DND-41 (cell line): ENCODE results near the gene TNIP2.
"Not testable (repeated sequence)": the region's sequence is repeated elsewhere in the genome, so short reads cannot be mapped to it uniquely, and the experiment has no call there.

Experiments
- ATAC-seq: fragments of 200-7000 bp; cut with Tn5 transposase; 3 replicates; pipeline ENCODE4 v1.9.1; 2021; ENCODE audit warnings: low read depth; ENCODE audit not compliant: insufficient read depth
- DNase-seq: peaks from one replicate; pipeline ENCODE4 v3.0.0-alpha.2; 2020
- H2AFZ ChIP-seq: 2 replicates; pipeline ENCODE4 v1.6.0; 2012; ENCODE audit warnings: low read depth, low read length
- H3K27ac ChIP-seq: 2 replicates; pipeline ENCODE4 v1.5.1; 2012; ENCODE audit warnings: low read length, inconsistent platforms
- H3K27me3 ChIP-seq: fragments of 200-600 bp; sonication (generic); 2 replicates; pipeline ENCODE4 v1.6.0; 2012; ENCODE audit warnings: low read length, mild to moderate bottlenecking, inconsistent platforms; ENCODE audit not compliant: insufficient read depth, poor library complexity
- H3K36me3 ChIP-seq: 2 replicates; pipeline ENCODE4 v1.5.1; 2012; ENCODE audit warnings: low read length, inconsistent platforms; ENCODE audit not compliant: insufficient read depth
- H3K4me1 ChIP-seq: 2 replicates; pipeline ENCODE4 v1.5.1; 2012; ENCODE audit warnings: mild to moderate bottlenecking, low read length; ENCODE audit not compliant: insufficient read depth
- H3K4me2 ChIP-seq: 2 replicates; pipeline ENCODE4 v1.6.0; 2012; ENCODE audit warnings: mild to moderate bottlenecking, moderate library complexity, low read length, inconsistent platforms; ENCODE audit not compliant: insufficient read depth
- H3K4me3 ChIP-seq, 2 experiments: fragments of 200-600 bp in 1 of 2; shearing (Covaris generic) in 1 of 2; 2 replicates each; pipeline ENCODE4 v1.5.1; 2012 to 2016; ENCODE audit warnings: inconsistent platforms in 2 of 2, low read length in 2 of 2, mild to moderate bottlenecking in 2 of 2, low read depth in 1 of 2, moderate library complexity in 1 of 2
- H3K79me2 ChIP-seq: 2 replicates; pipeline ENCODE4 v1.6.0; 2012; ENCODE audit warnings: low read length, inconsistent platforms; ENCODE audit not compliant: insufficient read depth
- H3K9ac ChIP-seq: 2 replicates; pipeline ENCODE4 v1.6.0; 2012; ENCODE audit warnings: low read depth, mild to moderate bottlenecking, inconsistent platforms, low read length, moderate library complexity
- H3K9me3 ChIP-seq: 2 replicates; pipeline ENCODE4 v1.5.1; 2012; ENCODE audit warnings: low read length, moderate library complexity, mild to moderate bottlenecking, inconsistent platforms; ENCODE audit not compliant: insufficient read depth, severe bottlenecking
- H4K20me1 ChIP-seq: 2 replicates; pipeline ENCODE4 v1.6.0; 2012; ENCODE audit warnings: low read length; ENCODE audit not compliant: insufficient read depth
- CTCF ChIP-seq: IDR thresholded peaks from 2 replicates; pipeline ENCODE4 v1.5.1; 2012; ENCODE audit warnings: borderline replicate concordance, low read length, moderate library complexity, mild to moderate bottlenecking; ENCODE audit not compliant: poor library complexity, severe bottlenecking; ENCODE audit errors: extremely low read depth
- EZH2 ChIP-seq: IDR thresholded peaks from 3 replicates; pipeline ENCODE4 v1.6.1; 2012; ENCODE audit warnings: borderline replicate concordance, low read depth, mild to moderate bottlenecking, moderate library complexity, low read length, inconsistent platforms; ENCODE audit not compliant: severe bottlenecking

Gene TNIP2

GRCh38 chr4:2765832-2766526 is 9.8 kb upstream of the TNIP2 start:
- ATAC-seq (no peak), DNase-seq (no peak)
- H3K9ac ChIP-seq, result no peak overlapping the region
- no peak overlapping the region for H3K4me2 ChIP-seq
- H3K27ac ChIP-seq, result no peak overlapping the region
- H3K27me3 ChIP-seq, result no peaks in the 10 kb centered on the region
- H2AFZ ChIP-seq, result no peak overlapping the region
- H3K4me3 ChIP-seq, result no peak overlapping the region
- no peaks in the 10 kb centered on the region; the same call in 1 of the 2 replicates for H4K20me1 ChIP-seq
- no peaks in the 10 kb centered on the region for H3K36me3 ChIP-seq
- no peaks in the 10 kb centered on the region for H3K9me3 ChIP-seq
- H3K4me1 ChIP-seq, result peaks cover 6% of the 10 kb centered on the region
- TF ChIP-seq EZH2, result no peak
- no peaks in the 10 kb centered on the region for H3K79me2 ChIP-seq

GRCh38 chr4:2763511-2763967 is 7.4 kb upstream of the TNIP2 start:
- no peak for TF ChIP-seq CTCF
- TF ChIP-seq EZH2, result no peak
- Histone ChIP-seq H3K27me3 (no peaks in the 10 kb centered on the region), H3K4me2 (no peak overlapping the region), H3K9me3 (no peaks in the 10 kb centered on the region), H3K27ac (no peak overlapping the region), H3K79me2 (no peaks in the 10 kb centered on the region), H2AFZ (no peak overlapping the region), H3K36me3 (no peaks in the 10 kb centered on the region), H3K4me1 (no peaks in the 10 kb centered on the region), H3K4me3 (no peak overlapping the region), H3K9ac (no peak overlapping the region), H4K20me1 (no peaks in the 10 kb centered on the region; the same call in 1 of the 2 replicates)
- ATAC-seq (no peak), DNase-seq (no peak)

- not testable (repeated sequence) for H3K79me2 ChIP-seq, H3K9ac ChIP-seq, H3K4me3 ChIP-seq, ATAC-seq, DNase-seq, H3K27me3 ChIP-seq, H3K27ac ChIP-seq, H2AFZ ChIP-seq, H3K4me1 ChIP-seq, H3K9me3 ChIP-seq, H4K20me1 ChIP-seq, H3K4me2 ChIP-seq, H3K36me3 ChIP-seq
These were observed 6.6 kb upstream of the TNIP2 start for GRCh38 chr4:2762486-2763370.

DNA sequence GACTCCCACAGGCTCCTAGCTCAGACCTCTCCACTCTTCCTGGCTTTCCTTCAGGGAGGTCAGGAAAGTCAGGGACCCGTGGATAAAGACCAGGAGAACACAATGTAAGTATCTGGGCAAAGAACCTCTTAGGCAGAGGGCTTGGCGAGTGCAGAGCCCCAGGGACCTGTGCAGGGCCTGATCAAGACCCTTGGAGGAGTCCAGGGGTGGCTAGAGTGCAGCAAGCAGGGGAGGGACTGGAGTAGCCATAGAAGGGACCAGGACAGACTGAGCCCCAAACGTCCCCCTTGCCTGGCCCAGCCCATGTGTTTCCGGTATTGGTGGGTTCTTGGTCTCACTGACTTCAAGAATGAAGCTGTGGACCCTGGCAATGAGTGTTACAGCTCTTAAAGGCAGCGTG is 5.9 kb upstream of the TNIP2 start:
- Histone ChIP-seq H3K4me1 (no peaks in the 10 kb centered on the region), H3K27ac (no peak overlapping the region)
- TF ChIP-seq EZH2 (no peak), CTCF (no peak)

More for the DNA sequence above, 5.9 kb upstream of the TNIP2 start:
- H3K27me3 ChIP-seq, result no peaks in the 10 kb centered on the region
- H3K9me3 ChIP-seq, result no peaks in the 10 kb centered on the region
- DNase-seq (no peak), ATAC-seq (no peak)
- H4K20me1 ChIP-seq, result peaks cover 3% of the 10 kb centered on the region; the same call in 1 of the 2 replicates
- no peak overlapping the region for H3K4me2 ChIP-seq
- H2AFZ ChIP-seq, result no peak overlapping the region
- H3K36me3 ChIP-seq, result no peaks in the 10 kb centered on the region
- H3K4me3 ChIP-seq, result no peak overlapping the region
- H3K79me2 ChIP-seq, result no peaks in the 10 kb centered on the region
- H3K9ac ChIP-seq, result no peak overlapping the region
